HepG2 (cell line): ENCODE results near the gene GSX1. TPM values are rescaled to one million over a fixed set of nuclear protein-coding genes. Genes with fewer than 3 reads are reported as not detected.

Source experiments
- ARHGAP35 ChIP-seq: sonication (generic); formaldehyde crosslinking; IDR thresholded peaks from 2 replicates; pipeline ENCODE4 v1.9.0; 2022; ENCODE audit warnings: mild to moderate bottlenecking, inconsistent platforms, moderate library complexity, missing genetic modification reagents, borderline replicate concordance
- CREM ChIP-seq, 2 experiments: sonication (generic) in 1 of 2; formaldehyde crosslinking in 1 of 2; IDR thresholded peaks; 2 replicates each; pipeline versions ENCODE4 v1.4.0 to v1.6.1; 2016 to 2020; ENCODE audit warnings: antibody characterized with exemption in 1 of 2, mild to moderate bottlenecking in 1 of 2, missing genetic modification reagents in 1 of 2
- JDP2 ChIP-seq: sonication (generic); formaldehyde crosslinking; IDR thresholded peaks from 2 replicates; pipeline ENCODE4 v1.8.1; 2022; ENCODE audit warnings: missing genetic modification reagents, borderline replicate concordance
- KLF13 ChIP-seq: sonication (generic); formaldehyde crosslinking; IDR thresholded peaks from 2 replicates; pipeline ENCODE4 v1.4.0; 2020; ENCODE audit warnings: mild to moderate bottlenecking, missing genetic modification reagents
- MAF1 ChIP-seq: sonication (generic); formaldehyde crosslinking; IDR thresholded peaks from 2 replicates; pipeline ENCODE4 v1.5.0; 2020; ENCODE audit warnings: missing genetic modification reagents, borderline replicate concordance
- POLR2AphosphoS5 ChIP-seq: IDR thresholded peaks from 2 replicates; pipeline ENCODE4 v1.6.1; 2012; ENCODE audit warnings: low read depth, low read length
- polyA plus RNA-seq, 8 experiments: library from polyadenylated mRNA; depleted of rRNA in 3 of 8; stranded (reverse) in 7 of 8; unstranded in 1 of 8; fragments of >200 nt; fragmentation: Illumina TruSeq in 4 of 8; extraction: Trizol in 4 of 8; gene quantifications; 2 replicates each; pipeline versions ENCODE4 v1.2.1 to v1.2.3, GENCODE V29; 2011 to 2016; ENCODE audit warnings: low read depth in 4 of 8, missing spikeins in 1 of 8, mixed read lengths in 1 of 8; ENCODE audit not compliant: insufficient read depth in 1 of 8
- total RNA-seq, 5 experiments: library from RNA; depleted of rRNA; stranded (reverse); fragments of >200 nt; fragmentation: Illumina TruSeq; extraction: Trizol; gene quantifications; 2 replicates each; pipeline ENCODE4 v1.2.3, GENCODE V29; 2016; ENCODE audit warnings: low read depth in 1 of 5
- TF ChIP-seq, protein P1 (sequence below): sonication (generic); formaldehyde crosslinking; IDR thresholded peaks from 2 replicates; pipeline ENCODE4 v1.8.0; 2022; ENCODE audit warnings: missing genetic modification reagents, mild to moderate bottlenecking, moderate library complexity, borderline replicate concordance
- TF ChIP-seq, protein P2 (sequence below): IDR thresholded peaks from 2 replicates; pipeline ENCODE4 v1.6.1; 2016; ENCODE audit warnings: low read depth, missing genetic modification reagents, missing compliant biosample characterization
- TF ChIP-seq, protein P3 (sequence below): sonication (generic); formaldehyde crosslinking; IDR thresholded peaks from 2 replicates; pipeline ENCODE4 v1.5.0; 2020; ENCODE audit warnings: mild to moderate bottlenecking, missing genetic modification reagents, borderline replicate concordance

GSX1 gene
- total and polyA plus RNA-seq, 2 of the 13 experiments (the other 11 are each of a cell fraction or from before 2014, with no cell fraction given) = not detected

DNA sequence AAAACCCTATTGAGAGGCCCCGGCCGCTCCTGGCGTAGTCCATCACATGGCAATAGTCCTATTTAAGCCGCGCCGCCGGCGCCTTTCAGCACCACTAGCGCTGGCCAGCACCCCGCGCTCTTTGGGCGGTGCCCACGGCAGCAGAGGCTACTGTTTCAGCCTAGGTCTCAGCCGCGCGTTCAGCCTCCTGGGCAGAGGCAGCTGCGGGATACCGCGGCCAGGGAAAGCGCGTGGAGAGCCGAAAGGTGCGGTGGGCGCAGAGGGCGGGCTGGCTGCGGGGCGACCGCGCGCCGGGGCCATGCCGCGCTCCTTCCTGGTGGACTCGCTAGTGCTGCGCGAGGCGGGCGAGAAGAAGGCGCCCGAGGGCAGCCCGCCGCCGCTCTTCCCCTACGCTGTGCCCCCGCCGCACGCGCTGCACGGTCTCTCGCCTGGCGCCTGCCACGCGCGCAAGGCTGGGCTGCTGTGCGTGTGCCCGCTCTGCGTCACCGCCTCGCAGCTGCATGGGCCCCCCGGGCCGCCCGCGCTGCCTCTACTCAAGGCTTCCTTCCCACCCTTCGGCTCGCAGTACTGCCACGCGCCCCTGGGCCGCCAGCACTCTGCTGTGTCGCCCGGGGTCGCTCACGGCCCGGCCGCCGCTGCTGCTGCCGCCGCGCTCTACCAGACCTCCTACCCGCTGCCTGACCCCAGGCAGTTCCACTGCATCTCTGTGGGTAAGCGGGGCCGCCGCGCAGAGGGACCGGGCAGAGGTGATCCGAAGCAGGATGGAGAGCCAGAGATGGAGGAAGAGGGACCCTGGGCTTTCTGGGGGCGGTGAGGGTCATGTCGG lies at the start of gene GSX1 (continued):
- TF ChIP-seq, protein P1, sequence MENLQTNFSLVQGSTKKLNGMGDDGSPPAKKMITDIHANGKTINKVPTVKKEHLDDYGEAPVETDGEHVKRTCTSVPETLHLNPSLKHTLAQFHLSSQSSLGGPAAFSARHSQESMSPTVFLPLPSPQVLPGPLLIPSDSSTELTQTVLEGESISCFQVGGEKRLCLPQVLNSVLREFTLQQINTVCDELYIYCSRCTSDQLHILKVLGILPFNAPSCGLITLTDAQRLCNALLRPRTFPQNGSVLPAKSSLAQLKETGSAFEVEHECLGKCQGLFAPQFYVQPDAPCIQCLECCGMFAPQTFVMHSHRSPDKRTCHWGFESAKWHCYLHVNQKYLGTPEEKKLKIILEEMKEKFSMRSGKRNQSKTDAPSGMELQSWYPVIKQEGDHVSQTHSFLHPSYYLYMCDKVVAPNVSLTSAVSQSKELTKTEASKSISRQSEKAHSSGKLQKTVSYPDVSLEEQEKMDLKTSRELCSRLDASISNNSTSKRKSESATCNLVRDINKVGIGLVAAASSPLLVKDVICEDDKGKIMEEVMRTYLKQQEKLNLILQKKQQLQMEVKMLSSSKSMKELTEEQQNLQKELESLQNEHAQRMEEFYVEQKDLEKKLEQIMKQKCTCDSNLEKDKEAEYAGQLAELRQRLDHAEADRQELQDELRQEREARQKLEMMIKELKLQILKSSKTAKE (CRISPR knock-in tag) = no peak
- TF ChIP-seq MAF1 (CRISPR knock-in tag) = no peak
- TF ChIP-seq CREM (IDR thresholded peaks at IDR 0.05) = no peak
- no peak for TF ChIP-seq CREM (CRISPR knock-in tag; IDR thresholded peaks at IDR 0.05)
- TF ChIP-seq, protein P2, sequence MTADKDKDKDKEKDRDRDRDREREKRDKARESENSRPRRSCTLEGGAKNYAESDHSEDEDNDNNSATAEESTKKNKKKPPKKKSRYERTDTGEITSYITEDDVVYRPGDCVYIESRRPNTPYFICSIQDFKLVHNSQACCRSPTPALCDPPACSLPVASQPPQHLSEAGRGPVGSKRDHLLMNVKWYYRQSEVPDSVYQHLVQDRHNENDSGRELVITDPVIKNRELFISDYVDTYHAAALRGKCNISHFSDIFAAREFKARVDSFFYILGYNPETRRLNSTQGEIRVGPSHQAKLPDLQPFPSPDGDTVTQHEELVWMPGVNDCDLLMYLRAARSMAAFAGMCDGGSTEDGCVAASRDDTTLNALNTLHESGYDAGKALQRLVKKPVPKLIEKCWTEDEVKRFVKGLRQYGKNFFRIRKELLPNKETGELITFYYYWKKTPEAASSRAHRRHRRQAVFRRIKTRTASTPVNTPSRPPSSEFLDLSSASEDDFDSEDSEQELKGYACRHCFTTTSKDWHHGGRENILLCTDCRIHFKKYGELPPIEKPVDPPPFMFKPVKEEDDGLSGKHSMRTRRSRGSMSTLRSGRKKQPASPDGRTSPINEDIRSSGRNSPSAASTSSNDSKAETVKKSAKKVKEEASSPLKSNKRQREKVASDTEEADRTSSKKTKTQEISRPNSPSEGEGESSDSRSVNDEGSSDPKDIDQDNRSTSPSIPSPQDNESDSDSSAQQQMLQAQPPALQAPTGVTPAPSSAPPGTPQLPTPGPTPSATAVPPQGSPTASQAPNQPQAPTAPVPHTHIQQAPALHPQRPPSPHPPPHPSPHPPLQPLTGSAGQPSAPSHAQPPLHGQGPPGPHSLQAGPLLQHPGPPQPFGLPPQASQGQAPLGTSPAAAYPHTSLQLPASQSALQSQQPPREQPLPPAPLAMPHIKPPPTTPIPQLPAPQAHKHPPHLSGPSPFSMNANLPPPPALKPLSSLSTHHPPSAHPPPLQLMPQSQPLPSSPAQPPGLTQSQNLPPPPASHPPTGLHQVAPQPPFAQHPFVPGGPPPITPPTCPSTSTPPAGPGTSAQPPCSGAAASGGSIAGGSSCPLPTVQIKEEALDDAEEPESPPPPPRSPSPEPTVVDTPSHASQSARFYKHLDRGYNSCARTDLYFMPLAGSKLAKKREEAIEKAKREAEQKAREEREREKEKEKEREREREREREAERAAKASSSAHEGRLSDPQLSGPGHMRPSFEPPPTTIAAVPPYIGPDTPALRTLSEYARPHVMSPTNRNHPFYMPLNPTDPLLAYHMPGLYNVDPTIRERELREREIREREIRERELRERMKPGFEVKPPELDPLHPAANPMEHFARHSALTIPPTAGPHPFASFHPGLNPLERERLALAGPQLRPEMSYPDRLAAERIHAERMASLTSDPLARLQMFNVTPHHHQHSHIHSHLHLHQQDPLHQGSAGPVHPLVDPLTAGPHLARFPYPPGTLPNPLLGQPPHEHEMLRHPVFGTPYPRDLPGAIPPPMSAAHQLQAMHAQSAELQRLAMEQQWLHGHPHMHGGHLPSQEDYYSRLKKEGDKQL (CRISPR knock-in tag) = no peak
- TF ChIP-seq ARHGAP35 = no peak
- no peak for TF ChIP-seq POLR2AphosphoS5
- TF ChIP-seq, protein P3, sequence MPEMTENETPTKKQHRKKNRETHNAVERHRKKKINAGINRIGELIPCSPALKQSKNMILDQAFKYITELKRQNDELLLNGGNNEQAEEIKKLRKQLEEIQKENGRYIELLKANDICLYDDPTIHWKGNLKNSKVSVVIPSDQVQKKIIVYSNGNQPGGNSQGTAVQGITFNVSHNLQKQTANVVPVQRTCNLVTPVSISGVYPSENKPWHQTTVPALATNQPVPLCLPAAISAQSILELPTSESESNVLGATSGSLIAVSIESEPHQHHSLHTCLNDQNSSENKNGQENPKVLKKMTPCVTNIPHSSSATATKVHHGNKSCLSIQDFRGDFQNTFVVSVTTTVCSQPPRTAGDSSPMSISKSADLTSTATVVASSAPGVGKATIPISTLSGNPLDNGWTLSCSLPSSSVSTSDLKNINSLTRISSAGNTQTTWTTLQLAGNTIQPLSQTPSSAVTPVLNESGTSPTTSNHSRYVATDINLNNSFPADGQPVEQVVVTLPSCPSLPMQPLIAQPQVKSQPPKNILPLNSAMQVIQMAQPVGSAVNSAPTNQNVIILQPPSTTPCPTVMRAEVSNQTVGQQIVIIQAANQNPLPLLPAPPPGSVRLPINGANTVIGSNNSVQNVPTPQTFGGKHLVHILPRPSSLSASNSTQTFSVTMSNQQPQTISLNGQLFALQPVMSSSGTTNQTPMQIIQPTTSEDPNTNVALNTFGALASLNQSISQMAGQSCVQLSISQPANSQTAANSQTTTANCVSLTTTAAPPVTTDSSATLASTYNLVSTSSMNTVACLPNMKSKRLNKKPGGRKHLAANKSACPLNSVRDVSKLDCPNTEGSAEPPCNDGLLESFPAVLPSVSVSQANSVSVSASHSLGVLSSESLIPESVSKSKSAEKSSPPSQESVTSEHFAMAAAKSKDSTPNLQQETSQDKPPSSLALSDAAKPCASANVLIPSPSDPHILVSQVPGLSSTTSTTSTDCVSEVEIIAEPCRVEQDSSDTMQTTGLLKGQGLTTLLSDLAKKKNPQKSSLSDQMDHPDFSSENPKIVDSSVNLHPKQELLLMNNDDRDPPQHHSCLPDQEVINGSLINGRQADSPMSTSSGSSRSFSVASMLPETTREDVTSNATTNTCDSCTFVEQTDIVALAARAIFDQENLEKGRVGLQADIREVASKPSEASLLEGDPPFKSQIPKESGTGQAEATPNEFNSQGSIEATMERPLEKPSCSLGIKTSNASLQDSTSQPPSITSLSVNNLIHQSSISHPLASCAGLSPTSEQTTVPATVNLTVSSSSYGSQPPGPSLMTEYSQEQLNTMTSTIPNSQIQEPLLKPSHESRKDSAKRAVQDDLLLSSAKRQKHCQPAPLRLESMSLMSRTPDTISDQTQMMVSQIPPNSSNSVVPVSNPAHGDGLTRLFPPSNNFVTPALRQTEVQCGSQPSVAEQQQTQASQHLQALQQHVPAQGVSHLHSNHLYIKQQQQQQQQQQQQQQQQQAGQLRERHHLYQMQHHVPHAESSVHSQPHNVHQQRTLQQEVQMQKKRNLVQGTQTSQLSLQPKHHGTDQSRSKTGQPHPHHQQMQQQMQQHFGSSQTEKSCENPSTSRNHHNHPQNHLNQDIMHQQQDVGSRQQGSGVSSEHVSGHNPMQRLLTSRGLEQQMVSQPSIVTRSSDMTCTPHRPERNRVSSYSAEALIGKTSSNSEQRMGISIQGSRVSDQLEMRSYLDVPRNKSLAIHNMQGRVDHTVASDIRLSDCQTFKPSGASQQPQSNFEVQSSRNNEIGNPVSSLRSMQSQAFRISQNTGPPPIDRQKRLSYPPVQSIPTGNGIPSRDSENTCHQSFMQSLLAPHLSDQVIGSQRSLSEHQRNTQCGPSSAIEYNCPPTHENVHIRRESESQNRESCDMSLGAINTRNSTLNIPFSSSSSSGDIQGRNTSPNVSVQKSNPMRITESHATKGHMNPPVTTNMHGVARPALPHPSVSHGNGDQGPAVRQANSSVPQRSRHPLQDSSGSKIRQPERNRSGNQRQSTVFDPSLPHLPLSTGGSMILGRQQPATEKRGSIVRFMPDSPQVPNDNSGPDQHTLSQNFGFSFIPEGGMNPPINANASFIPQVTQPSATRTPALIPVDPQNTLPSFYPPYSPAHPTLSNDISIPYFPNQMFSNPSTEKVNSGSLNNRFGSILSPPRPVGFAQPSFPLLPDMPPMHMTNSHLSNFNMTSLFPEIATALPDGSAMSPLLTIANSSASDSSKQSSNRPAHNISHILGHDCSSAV (CRISPR knock-in tag) = no peak
- TF ChIP-seq KLF13 = no peak
- no peak for TF ChIP-seq JDP2 (CRISPR knock-in tag)
